GM08714 (cell line): ENCODE measurements around the gene ATP10B.

Source experiments
- H3K4me3 ChIP-seq: fragments of 200-500 bp; sonication (Bioruptor generic); 2 replicates; pipeline ENCODE4 v1.5.1; 2014; ENCODE audit warnings: mild to moderate bottlenecking, low read length, inconsistent platforms
- ZNF274 ChIP-seq: IDR thresholded peaks from 2 replicates; pipeline ENCODE4 v1.6.1; 2012; ENCODE audit warnings: mild to moderate bottlenecking, low read depth, low read length

ATP10B gene

GRCh38 chr5:160792732-160793529 lies 59.1 kb downstream of the ATP10B start:
- no peak for TF ChIP-seq ZNF274
- H3K4me3 ChIP-seq: no peak overlapping the region

- H3K4me3 ChIP-seq: no peak overlapping the region
- TF ChIP-seq ZNF274: no peak
These were observed 59.7 kb downstream of the ATP10B start for GRCh38 chr5:160792281-160792680.

DNA sequence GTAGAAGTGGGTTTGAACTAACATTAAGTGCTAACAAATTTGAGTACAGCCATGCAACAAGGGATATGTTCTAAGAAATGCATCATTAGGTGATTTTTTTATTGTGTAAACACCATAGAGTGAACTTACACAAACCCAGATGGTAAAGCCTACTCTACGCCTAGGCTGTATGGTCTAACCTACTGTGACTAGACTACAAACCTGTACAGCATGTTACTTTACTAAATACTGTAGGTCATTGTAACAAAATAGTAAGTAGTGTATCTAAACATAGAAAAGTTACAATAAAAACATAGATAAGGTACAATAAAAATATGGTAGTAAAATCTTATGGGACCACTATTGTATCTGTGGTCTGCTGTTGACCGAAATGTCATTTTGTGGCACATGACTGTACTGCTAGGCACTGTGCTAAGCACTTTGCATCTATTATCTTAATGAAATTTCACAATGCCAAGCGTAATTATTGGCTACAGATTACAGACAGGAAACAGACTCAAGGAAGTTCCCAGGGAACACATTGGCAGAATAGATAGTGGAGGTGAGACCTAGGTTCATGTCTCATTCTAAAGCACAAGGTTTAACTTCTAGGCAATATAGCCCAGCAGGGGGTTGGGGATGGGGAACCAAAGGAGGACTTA lies 62.7 kb downstream of the ATP10B start:
- no peak for TF ChIP-seq ZNF274

DNA sequence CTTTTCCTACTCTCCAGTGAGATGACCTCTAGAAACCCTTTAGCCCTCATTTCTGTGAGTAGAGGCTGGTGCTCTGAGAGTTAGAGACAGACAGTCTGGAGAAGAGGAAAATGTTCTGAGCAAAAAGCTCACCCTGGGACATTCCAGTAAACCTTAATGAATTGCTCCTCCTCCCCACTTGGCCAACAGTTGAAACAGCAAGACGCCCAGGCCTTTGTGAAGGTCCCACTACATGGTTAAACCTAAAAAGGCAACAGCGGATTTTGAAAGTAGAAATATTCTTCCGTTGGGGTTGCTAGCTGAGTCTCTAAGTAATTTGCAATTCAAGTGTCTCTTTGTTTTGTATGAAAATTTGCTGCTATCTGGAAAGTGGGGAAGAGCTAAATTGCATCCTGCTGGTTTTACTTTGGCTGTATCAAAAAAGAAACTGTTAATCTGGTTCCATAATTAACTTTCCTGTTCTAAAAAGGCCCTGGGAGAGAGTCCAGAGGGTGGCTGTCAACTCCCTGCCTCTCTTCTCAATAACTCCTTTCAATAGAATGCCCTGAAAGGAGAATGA lies 63.8 kb downstream of the ATP10B start:
- no peak overlapping the region for H3K4me3 ChIP-seq
- no peak for TF ChIP-seq ZNF274

More for the DNA sequence above, 62.7 kb downstream of the ATP10B start:
- H3K4me3 ChIP-seq: no peak overlapping the region

- no peak overlapping the region for H3K4me3 ChIP-seq
- TF ChIP-seq ZNF274: no peak
These were observed 64.8 kb downstream of the ATP10B start for GRCh38 chr5:160787240-160787639.

GRCh38 chr5:160774666-160775315 lies 77.2 kb downstream of the ATP10B start:
- no peak for TF ChIP-seq ZNF274
- no peak overlapping the region for H3K4me3 ChIP-seq

DNA sequence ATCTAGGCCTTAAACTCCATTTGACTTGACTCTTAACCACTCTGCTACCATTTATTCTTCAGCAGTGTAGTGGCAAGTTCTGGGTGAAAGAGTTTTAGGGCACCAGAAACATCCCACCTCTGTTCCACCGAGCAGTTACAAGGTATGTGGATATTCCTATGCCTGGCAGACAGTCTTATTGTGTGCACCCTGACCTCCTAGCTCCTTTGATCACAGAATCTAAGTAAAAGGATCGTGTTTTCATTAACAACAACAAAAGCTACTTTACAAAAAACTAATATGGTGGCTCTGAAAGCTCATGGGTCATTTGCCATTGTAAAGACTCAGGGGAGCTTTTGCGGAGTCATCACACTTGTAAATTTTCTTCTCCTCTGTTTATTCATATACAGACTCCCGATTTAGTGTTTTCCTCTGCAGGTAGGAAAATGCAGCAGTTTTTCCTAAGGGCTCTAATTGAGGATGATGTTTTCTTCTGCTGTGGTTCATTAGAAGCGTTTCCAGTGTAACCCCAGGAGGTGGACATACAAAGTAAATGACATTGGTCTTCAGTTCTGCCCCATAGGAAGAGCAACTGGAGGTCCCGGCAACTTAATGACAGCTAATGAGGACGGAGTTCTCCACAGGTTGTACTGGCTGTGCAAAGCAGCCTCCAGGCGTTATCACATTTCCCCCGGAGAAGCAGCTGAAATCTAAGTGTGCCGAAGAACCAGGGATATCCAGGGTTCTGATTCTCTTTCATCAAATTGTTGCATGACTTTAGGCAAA lies 78.2 kb downstream of the ATP10B start:
- H3K4me3 ChIP-seq: no peak overlapping the region
- no peak for TF ChIP-seq ZNF274

GRCh38 chr5:160772854-160773253 lies 79.2 kb downstream of the ATP10B start:
- no peak for TF ChIP-seq ZNF274
- no peak overlapping the region for H3K4me3 ChIP-seq

GRCh38 chr5:160770718-160771117 lies 81.3 kb downstream of the ATP10B start:
- TF ChIP-seq ZNF274: no peak
- no peak overlapping the region for H3K4me3 ChIP-seq

GRCh38 chr5:160769301-160769700 lies 82.7 kb downstream of the ATP10B start:
- TF ChIP-seq ZNF274: no peak
- no peak overlapping the region for H3K4me3 ChIP-seq

GRCh38 chr5:160767062-160767461 lies 84.9 kb downstream of the ATP10B start:
- TF ChIP-seq ZNF274: no peak

DNA sequence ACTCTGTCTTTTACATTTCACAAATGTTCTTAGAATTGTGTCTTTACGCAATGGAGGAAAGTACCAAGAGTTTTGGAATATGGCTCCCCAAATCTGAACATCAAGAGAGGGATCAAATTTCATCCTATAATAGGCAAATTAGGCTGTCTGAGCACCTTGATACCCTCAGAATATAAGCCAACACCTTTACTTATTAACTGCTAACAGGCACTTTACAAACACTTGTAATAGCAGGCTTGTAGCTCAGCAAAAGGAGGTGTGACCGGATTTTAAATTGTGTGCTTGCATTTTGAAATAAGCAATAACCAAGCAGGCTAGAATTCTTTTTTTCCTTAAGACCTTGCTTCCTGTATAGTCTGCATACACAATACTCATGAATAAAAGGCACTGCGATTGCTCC lies 92.0 kb downstream of the ATP10B start:
- no peak overlapping the region for H3K4me3 ChIP-seq
- TF ChIP-seq ZNF274: no peak

More at GRCh38 chr5:160767062-160767461, 84.9 kb downstream of the ATP10B start:
- no peak overlapping the region for H3K4me3 ChIP-seq

GRCh38 chr5:160757194-160757593 lies 94.8 kb downstream of the ATP10B start:
- no peak for TF ChIP-seq ZNF274
- no peak overlapping the region for H3K4me3 ChIP-seq

DNA sequence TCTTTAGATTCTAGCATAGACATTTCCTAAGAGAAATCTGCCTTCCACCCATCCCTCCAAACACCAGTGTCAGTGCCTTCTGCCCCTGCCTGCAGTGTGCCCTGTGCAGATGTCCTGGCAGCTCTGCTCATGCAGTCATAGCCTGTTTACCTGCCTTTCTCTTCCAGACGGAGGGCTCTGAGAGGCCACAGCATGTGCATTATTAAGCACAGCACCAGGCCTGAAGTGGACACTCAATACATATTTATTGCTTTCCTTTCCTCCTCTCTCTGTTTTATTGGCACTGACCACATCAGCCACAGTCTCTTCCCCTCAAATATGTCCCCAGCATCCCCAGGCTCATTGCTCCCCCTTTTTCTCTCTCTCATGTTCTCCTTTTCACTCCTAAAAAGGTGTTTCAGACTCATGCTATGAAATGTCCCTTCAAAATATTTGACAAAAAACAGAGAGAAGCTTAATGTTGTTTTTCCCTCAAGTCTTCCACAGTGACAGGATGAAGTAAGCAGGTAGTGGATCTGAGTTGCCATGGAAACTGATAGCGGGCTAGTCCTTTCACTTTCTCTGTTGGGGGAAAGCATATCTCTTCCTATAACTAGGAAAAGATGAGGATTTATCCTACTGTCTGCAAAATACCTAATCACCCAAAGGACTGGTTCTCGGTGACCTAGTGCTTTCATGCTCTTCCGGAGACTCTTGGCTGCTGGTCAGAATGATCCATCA lies 100.9 kb downstream of the ATP10B start:
- TF ChIP-seq ZNF274: no peak
- H3K4me3 ChIP-seq: no peak overlapping the region
